Hepatocyte (in vitro differentiated cells): ENCODE results near the gene CTNND2. TPM values are rescaled to one million over a fixed set of nuclear protein-coding genes. Genes with fewer than 3 reads are reported as not detected.

Experiments used
- DNase-seq: peaks from one replicate; pipeline ENCODE4 v3.0.0-alpha.2; 2016; ENCODE audit warnings: low spot score
- H2AFZ ChIP-seq: fragments of 200-600 bp; sonication (generic); 2 replicates; pipeline ENCODE4 v1.6.0; 2016; ENCODE audit warnings: antibody characterized with exemption, mild to moderate bottlenecking
- H3K27ac ChIP-seq: fragments of 200-600 bp; sonication (generic); 2 replicates; pipeline ENCODE4 v1.5.1; 2016; ENCODE audit warnings: mild to moderate bottlenecking
- H3K27me3 ChIP-seq: fragments of 200-600 bp; sonication (generic); 2 replicates; pipeline ENCODE4 v1.6.1; 2016
- H3K36me3 ChIP-seq: fragments of 200-600 bp; sonication (generic); replicated peaks from 2 replicates; pipeline ENCODE4 v1.5.1; 2016; ENCODE audit warnings: low read depth; ENCODE audit not compliant: insufficient read depth
- H3K4me1 ChIP-seq: fragments of 200-600 bp; sonication (generic); 2 replicates; pipeline ENCODE4 v1.5.1; 2016; ENCODE audit warnings: mild to moderate bottlenecking, moderate library complexity; ENCODE audit not compliant: insufficient read depth
- H3K4me2 ChIP-seq: fragments of 200-600 bp; sonication (generic); 2 replicates; pipeline ENCODE4 v1.6.0; 2016
- H3K4me3 ChIP-seq: fragments of 200-600 bp; sonication (generic); 2 replicates; pipeline ENCODE4 v1.5.1; 2016; ENCODE audit warnings: mild to moderate bottlenecking
- H3K79me2 ChIP-seq: fragments of 200-600 bp; sonication (generic); 2 replicates; pipeline ENCODE4 v1.6.0; 2017; ENCODE audit warnings: mild to moderate bottlenecking
- H3K9me2 ChIP-seq: fragments of 200-600 bp; sonication (generic); replicated peaks from 2 replicates; pipeline ENCODE4 v1.6.0; 2017; ENCODE audit warnings: mild to moderate bottlenecking; ENCODE audit not compliant: insufficient read depth
- H3K9me3 ChIP-seq: fragments of 200-600 bp; sonication (generic); 2 replicates; pipeline ENCODE4 v1.5.1; 2016; ENCODE audit warnings: low read depth, mild to moderate bottlenecking
- H4K20me1 ChIP-seq: fragments of 200-600 bp; sonication (generic); 2 replicates; pipeline ENCODE4 v1.6.0; 2016; ENCODE audit warnings: mild to moderate bottlenecking; ENCODE audit not compliant: insufficient read depth, poor library complexity, severe bottlenecking
- EZH2 ChIP-seq: fragments of 200-600 bp; sonication (generic); IDR thresholded peaks from 2 replicates; pipeline ENCODE4 v1.6.1; 2016; ENCODE audit warnings: antibody characterized with exemption, mild to moderate bottlenecking, borderline replicate concordance
- EZH2phosphoT487 ChIP-seq: fragments of 200-600 bp; sonication (generic); IDR thresholded peaks from one replicate; pipeline ENCODE4 v1.6.1; 2018; ENCODE audit warnings: antibody characterized with exemption, mild to moderate bottlenecking, low read depth, moderate library complexity; ENCODE audit not compliant: unreplicated experiment, severe bottlenecking
- WGBS: methylation state at CpG from one replicate; pipeline ENCODE4 v1.1.6; 2016; ENCODE audit warnings: low lambda C conversion rate; ENCODE audit errors: missing lambda C conversion rate; 5-methylcytosine and 5-hydroxymethylcytosine counted together
- polyA plus RNA-seq: library from polyadenylated mRNA; unstranded; fragments of >200 nt; fragmentation: Nextera tagmentation; extraction: Ambion mirVana; gene quantifications from 2 replicates; pipeline ENCODE4 v1.2.1, GENCODE V29; 2016
- total RNA-seq: library from RNA; depleted of rRNA; stranded (reverse); fragments of >200 nt; gene quantifications from 2 replicates; pipeline ENCODE4 v1.2.3, GENCODE V29; 2014
- TF ChIP-seq, protein P1 (sequence below): fragments of 200-600 bp; sonication (generic); IDR thresholded peaks from 2 replicates; pipeline ENCODE4 v1.5.1; 2016; ENCODE audit warnings: antibody characterized with exemption, mild to moderate bottlenecking; ENCODE audit not compliant: poor library complexity

The CTNND2 gene
- total and polyA plus RNA-seq, 2 experiments from 2014 or later, result 27.5 to 30.3 TPM

GRCh38 chr5:11252075-11252474 is 652.2 kb downstream of the CTNND2 start:
- Histone ChIP-seq H2AFZ (no peak overlapping the region), H3K9me3 (no peaks in the 10 kb centered on the region)

GRCh38 chr5:11251247-11251646 is 653.0 kb downstream of the CTNND2 start:
- Histone ChIP-seq H3K27ac (peak overlapping the region; percentile 74), H3K4me2 (peak overlapping the region; percentile 56), H3K27me3 (no peaks in the 10 kb centered on the region), H3K36me3 (no peaks in the 10 kb centered on the region), H3K4me3 (no peak overlapping the region), H3K9me3 (no peaks in the 10 kb centered on the region), H3K79me2 (peaks cover 4% of the 10 kb centered on the region), H3K4me1 (peaks cover 13% of the 10 kb centered on the region), H2AFZ (no peak overlapping the region), H3K9me2 (no peaks in the 10 kb centered on the region), H4K20me1 (no peaks in the 10 kb centered on the region)
- WGBS, result 43% methylated on average over 6 of the region's 6 CpGs
- TF ChIP-seq, protein P1, sequence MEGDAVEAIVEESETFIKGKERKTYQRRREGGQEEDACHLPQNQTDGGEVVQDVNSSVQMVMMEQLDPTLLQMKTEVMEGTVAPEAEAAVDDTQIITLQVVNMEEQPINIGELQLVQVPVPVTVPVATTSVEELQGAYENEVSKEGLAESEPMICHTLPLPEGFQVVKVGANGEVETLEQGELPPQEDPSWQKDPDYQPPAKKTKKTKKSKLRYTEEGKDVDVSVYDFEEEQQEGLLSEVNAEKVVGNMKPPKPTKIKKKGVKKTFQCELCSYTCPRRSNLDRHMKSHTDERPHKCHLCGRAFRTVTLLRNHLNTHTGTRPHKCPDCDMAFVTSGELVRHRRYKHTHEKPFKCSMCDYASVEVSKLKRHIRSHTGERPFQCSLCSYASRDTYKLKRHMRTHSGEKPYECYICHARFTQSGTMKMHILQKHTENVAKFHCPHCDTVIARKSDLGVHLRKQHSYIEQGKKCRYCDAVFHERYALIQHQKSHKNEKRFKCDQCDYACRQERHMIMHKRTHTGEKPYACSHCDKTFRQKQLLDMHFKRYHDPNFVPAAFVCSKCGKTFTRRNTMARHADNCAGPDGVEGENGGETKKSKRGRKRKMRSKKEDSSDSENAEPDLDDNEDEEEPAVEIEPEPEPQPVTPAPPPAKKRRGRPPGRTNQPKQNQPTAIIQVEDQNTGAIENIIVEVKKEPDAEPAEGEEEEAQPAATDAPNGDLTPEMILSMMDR, result no peak
- TF ChIP-seq EZH2 (no peak), EZH2phosphoT487 (no peak)
- DNase-seq, result peak; percentile 29

More at GRCh38 chr5:11252075-11252474, 652.2 kb downstream of the CTNND2 start:
- H4K20me1 ChIP-seq, result no peaks in the 10 kb centered on the region
- H3K4me2 ChIP-seq, result no peak overlapping the region
- peak overlapping the region; percentile 4 for H3K27ac ChIP-seq
- TF ChIP-seq, protein P1, result no peak
- TF ChIP-seq EZH2phosphoT487, result no peak
- TF ChIP-seq EZH2, result no peak
- H3K79me2 ChIP-seq, result peaks cover 8% of the 10 kb centered on the region
- H3K9me2 ChIP-seq, result no peaks in the 10 kb centered on the region
- no peaks in the 10 kb centered on the region for H3K27me3 ChIP-seq
- DNase-seq, result no peak
- peaks cover 13% of the 10 kb centered on the region for H3K4me1 ChIP-seq
- H3K4me3 ChIP-seq, result no peak overlapping the region
- no peaks in the 10 kb centered on the region for H3K36me3 ChIP-seq
- 56% methylated on average over 1 of the region's 1 CpG for WGBS

DNA sequence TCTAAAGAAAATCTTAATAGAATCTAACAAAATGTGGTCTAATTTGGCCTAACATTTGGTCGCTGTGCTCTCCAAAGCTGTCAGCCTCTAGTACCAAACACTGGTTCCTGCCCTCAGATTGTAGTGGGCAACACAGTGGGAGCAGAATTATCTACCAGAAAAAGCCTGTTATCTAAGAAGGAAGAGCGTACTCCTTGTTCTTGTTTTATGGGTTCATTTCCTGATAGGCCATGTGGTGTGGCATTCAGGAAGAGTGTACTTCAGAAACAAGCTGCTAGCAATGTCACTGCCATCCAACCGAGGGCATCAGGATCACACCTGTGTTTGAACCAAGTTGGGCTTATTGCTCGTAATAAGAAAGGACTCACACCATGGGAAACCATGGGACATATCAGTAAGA is 655.3 kb downstream of the CTNND2 start:
- Histone ChIP-seq H3K4me2 (no peak overlapping the region), H3K4me1 (peaks cover 13% of the 10 kb centered on the region), H3K4me3 (no peak overlapping the region), H3K9me3 (no peaks in the 10 kb centered on the region), H4K20me1 (no peaks in the 10 kb centered on the region), H2AFZ (no peak overlapping the region), H3K27me3 (no peaks in the 10 kb centered on the region), H3K27ac (no peak overlapping the region), H3K36me3 (no peaks in the 10 kb centered on the region), H3K79me2 (peaks cover 4% of the 10 kb centered on the region), H3K9me2 (no peaks in the 10 kb centered on the region)
- TF ChIP-seq EZH2phosphoT487 (no peak), EZH2 (no peak)
- TF ChIP-seq, protein P1, result no peak
- DNase-seq, result no peak
- 88% methylated on average over 4 of the region's 4 CpGs for WGBS

GRCh38 chr5:11247224-11247623 is 657.0 kb downstream of the CTNND2 start:
- H3K9me2 ChIP-seq, result no peaks in the 10 kb centered on the region
- no peaks in the 10 kb centered on the region for H3K36me3 ChIP-seq
- H3K4me1 ChIP-seq, result peaks cover 13% of the 10 kb centered on the region
- H3K27ac ChIP-seq, result no peak overlapping the region
- TF ChIP-seq, protein P1, result no peak
- TF ChIP-seq EZH2 (no peak), EZH2phosphoT487 (no peak)
- H3K9me3 ChIP-seq, result no peaks in the 10 kb centered on the region
- no peak overlapping the region for H3K4me2 ChIP-seq
- 93% methylated on average over 3 of the region's 3 CpGs for WGBS
- H4K20me1 ChIP-seq, result no peaks in the 10 kb centered on the region
- H3K27me3 ChIP-seq, result no peaks in the 10 kb centered on the region
- peaks cover 4% of the 10 kb centered on the region for H3K79me2 ChIP-seq
- H3K4me3 ChIP-seq, result no peak overlapping the region
- H2AFZ ChIP-seq, result no peak overlapping the region
- DNase-seq, result no peak
